OCI-LY3 (cell line): ENCODE data around the gene CXCL6.

Experiments
- H2AFZ ChIP-seq: fragments of 200-600, 300-600 bp; shearing (Covaris generic); 2 replicates; pipeline ENCODE4 v1.6.0; 2014; ENCODE audit warnings: antibody characterized with exemption, low read depth, low read length
- H3K27ac ChIP-seq: fragments of 200-600, 300-600 bp; sonication (generic); 2 replicates; pipeline ENCODE4 v1.5.1; 2014; ENCODE audit warnings: mild to moderate bottlenecking, low read length, moderate library complexity, mixed read lengths
- H3K27me3 ChIP-seq: fragments of 200-600, 300-600 bp; sonication (generic); 2 replicates; pipeline ENCODE4 v1.6.1; 2014; ENCODE audit warnings: low read depth, low read length, mixed read lengths
- H3K36me3 ChIP-seq: fragments of 200-600, 300-600 bp; sonication (generic); replicated peaks from 2 replicates; pipeline ENCODE3; 2014; ENCODE audit warnings: low read depth, low read length, mixed read lengths
- H3K4me1 ChIP-seq: fragments of 300-600, 200-600 bp; sonication (generic); 2 replicates; pipeline ENCODE4 v1.6.1; 2014; ENCODE audit warnings: low read length, mixed read lengths
- H3K4me2 ChIP-seq: fragments of 200-600, 300-600 bp; sonication (generic); 2 replicates; pipeline ENCODE4 v1.6.1; 2014; ENCODE audit warnings: low read length, mixed read lengths
- H3K4me3 ChIP-seq: fragments of 300-600, 200-600 bp; sonication (generic); 2 replicates; pipeline ENCODE4 v1.5.1; 2014; ENCODE audit warnings: antibody characterized with exemption, mild to moderate bottlenecking, low read length, moderate library complexity
- H3K79me2 ChIP-seq: fragments of 300-600, 200-600 bp; shearing (Covaris generic); 2 replicates; pipeline ENCODE4 v1.6.1; 2014; ENCODE audit warnings: mild to moderate bottlenecking, low read length, mixed read lengths
- H3K9ac ChIP-seq: fragments of 300-600, 200-600 bp; shearing (Covaris generic); 2 replicates; pipeline ENCODE4 v1.6.0; 2014; ENCODE audit warnings: mild to moderate bottlenecking, low read length, moderate library complexity
- H3K9me3 ChIP-seq: fragments of 200-600, 300-600 bp; shearing (Covaris generic); 2 replicates; pipeline ENCODE4 v1.6.1; 2014; ENCODE audit warnings: low read length, mixed read lengths; ENCODE audit not compliant: insufficient read depth
- H4K20me1 ChIP-seq: fragments of 200-600, 300-600 bp; sonication (generic); 2 replicates; pipeline ENCODE4 v1.6.1; 2016; ENCODE audit warnings: low read length, mixed read lengths; ENCODE audit not compliant: insufficient read depth
- EZH2phosphoT487 ChIP-seq: fragments of 200-600 bp; shearing (Covaris generic); IDR thresholded peaks from 2 replicates; pipeline ENCODE4 v1.6.1; 2018; ENCODE audit warnings: antibody characterized with exemption, mixed run types, low read depth
- TF ChIP-seq, protein P1 (sequence below): fragments of 200-600, 300-600 bp; sonication (generic); IDR thresholded peaks from 2 replicates; pipeline ENCODE4 v1.5.1; 2014; ENCODE audit warnings: antibody characterized with exemption, low read length, low read depth

The CXCL6 gene

GRCh38 chr4:73821325-73821724 lies 15.2 kb upstream of the CXCL6 start:
- Histone ChIP-seq H3K36me3 (no peaks in the 10 kb centered on the region), H3K27ac (no peak overlapping the region), H3K4me2 (no peak overlapping the region), H3K9ac (no peak overlapping the region), H3K9me3 (no peaks in the 10 kb centered on the region), H2AFZ (no peak overlapping the region), H4K20me1 (no peaks in the 10 kb centered on the region), H3K79me2 (no peaks in the 10 kb centered on the region), H3K4me1 (no peaks in the 10 kb centered on the region), H3K4me3 (no peak overlapping the region), H3K27me3 (no peaks in the 10 kb centered on the region)
- no peak for TF ChIP-seq EZH2phosphoT487
- TF ChIP-seq, protein P1, sequence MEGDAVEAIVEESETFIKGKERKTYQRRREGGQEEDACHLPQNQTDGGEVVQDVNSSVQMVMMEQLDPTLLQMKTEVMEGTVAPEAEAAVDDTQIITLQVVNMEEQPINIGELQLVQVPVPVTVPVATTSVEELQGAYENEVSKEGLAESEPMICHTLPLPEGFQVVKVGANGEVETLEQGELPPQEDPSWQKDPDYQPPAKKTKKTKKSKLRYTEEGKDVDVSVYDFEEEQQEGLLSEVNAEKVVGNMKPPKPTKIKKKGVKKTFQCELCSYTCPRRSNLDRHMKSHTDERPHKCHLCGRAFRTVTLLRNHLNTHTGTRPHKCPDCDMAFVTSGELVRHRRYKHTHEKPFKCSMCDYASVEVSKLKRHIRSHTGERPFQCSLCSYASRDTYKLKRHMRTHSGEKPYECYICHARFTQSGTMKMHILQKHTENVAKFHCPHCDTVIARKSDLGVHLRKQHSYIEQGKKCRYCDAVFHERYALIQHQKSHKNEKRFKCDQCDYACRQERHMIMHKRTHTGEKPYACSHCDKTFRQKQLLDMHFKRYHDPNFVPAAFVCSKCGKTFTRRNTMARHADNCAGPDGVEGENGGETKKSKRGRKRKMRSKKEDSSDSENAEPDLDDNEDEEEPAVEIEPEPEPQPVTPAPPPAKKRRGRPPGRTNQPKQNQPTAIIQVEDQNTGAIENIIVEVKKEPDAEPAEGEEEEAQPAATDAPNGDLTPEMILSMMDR = no peak

- H3K9me3 ChIP-seq = peaks cover 2% of the 10 kb centered on the region; the same call in 1 of the 2 replicates
- no peak overlapping the region for H3K4me2 ChIP-seq
- no peak overlapping the region for H3K27ac ChIP-seq
- no peak overlapping the region for H2AFZ ChIP-seq
- H3K4me1 ChIP-seq = no peaks in the 10 kb centered on the region
- H3K79me2 ChIP-seq = no peaks in the 10 kb centered on the region
- no peak for TF ChIP-seq EZH2phosphoT487
- TF ChIP-seq, protein P1 = no peak
- H3K27me3 ChIP-seq = no peaks in the 10 kb centered on the region
- no peaks in the 10 kb centered on the region for H4K20me1 ChIP-seq
- H3K4me3 ChIP-seq = no peak overlapping the region
- no peaks in the 10 kb centered on the region for H3K36me3 ChIP-seq
- H3K9ac ChIP-seq = no peak overlapping the region
Measured at GRCh38 chr4:73822389-73822788, 14.1 kb upstream of the CXCL6 start.

DNA sequence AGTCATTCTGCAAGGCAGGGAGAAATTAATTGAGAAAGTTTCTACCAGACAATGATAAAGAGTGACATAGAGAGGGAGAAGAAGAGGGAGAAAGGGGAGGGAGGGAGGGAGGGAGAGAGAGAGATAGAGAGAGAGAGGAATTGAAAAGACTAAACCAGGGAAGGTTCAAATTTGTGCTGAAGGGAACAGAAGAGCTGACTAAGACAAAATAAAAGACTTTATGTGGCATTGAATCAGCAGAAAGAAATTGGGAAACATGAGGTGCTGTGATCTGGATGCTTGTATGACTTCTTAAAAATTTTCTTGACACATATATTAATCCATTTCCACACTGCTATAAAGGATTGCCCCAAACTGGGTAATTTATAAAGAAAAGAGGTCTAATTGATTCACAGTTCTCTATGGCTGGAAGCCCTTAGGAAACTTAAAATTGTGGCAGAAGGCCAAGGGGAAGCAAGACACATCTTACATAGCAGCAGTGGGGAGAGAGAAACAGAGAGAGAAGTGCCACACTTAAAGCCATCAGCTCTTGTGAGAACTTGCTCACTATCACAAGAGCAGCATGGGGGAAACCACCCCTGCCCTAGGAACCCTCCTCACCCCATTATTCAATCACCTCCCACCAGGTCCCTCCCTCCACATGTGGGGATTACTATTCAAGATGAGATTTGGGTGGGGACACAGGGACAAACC lies 13.5 kb upstream of the CXCL6 start:
- Histone ChIP-seq H3K27ac (no peak overlapping the region), H3K4me1 (no peaks in the 10 kb centered on the region), H3K9me3 (peaks cover 8% of the 10 kb centered on the region), H3K79me2 (no peaks in the 10 kb centered on the region), H4K20me1 (no peaks in the 10 kb centered on the region), H3K27me3 (no peaks in the 10 kb centered on the region), H2AFZ (no peak overlapping the region), H3K9ac (no peak overlapping the region), H3K4me3 (no peak overlapping the region), H3K36me3 (no peaks in the 10 kb centered on the region), H3K4me2 (no peak overlapping the region)
- TF ChIP-seq, protein P1 = no peak
- TF ChIP-seq EZH2phosphoT487 = no peak

GRCh38 chr4:73823760-73824159 lies 12.7 kb upstream of the CXCL6 start:
- Histone ChIP-seq H3K9ac (no peak overlapping the region), H2AFZ (no peak overlapping the region), H3K4me3 (no peak overlapping the region), H3K36me3 (no peaks in the 10 kb centered on the region), H4K20me1 (no peaks in the 10 kb centered on the region), H3K9me3 (peaks cover 9% of the 10 kb centered on the region), H3K4me1 (no peaks in the 10 kb centered on the region), H3K4me2 (no peak overlapping the region), H3K79me2 (no peaks in the 10 kb centered on the region), H3K27ac (no peak overlapping the region), H3K27me3 (no peaks in the 10 kb centered on the region)
- TF ChIP-seq, protein P1 = no peak
- TF ChIP-seq EZH2phosphoT487 = no peak
